HepG2 (cell line): ENCODE data around the gene FOXN3. TPM values are rescaled to one million over a fixed set of nuclear protein-coding genes. Genes with fewer than 3 reads are reported as not detected.

Experiments used
- ATAC-seq: fragments of 200-7000 bp; cut with Tn5 transposase; 3 replicates; pipeline ENCODE4 v1.9.1; 2020; ENCODE audit warnings: mild to moderate bottlenecking, moderate library complexity
- BruUV-seq: library from RNA; stranded (reverse); fragments of 400-500 nt; replicated peaks from 2 replicates; lab custom pipeline; 2021; lab: Mats Ljungman, UMichigan
- CTCF ChIA-PET: fragments of 300-600 bp; formaldehyde crosslinking; extraction: SDS; loops from one replicate; lab custom pipeline; 2021; ENCODE audit warnings: low total read pairs, inconsistent platforms, low intra/inter-chr PET ratio; lab: Yijun Ruan, JAX
- POLR2A ChIA-PET: fragments of 350-600 bp; sonication (Branson Sonifier 250); formaldehyde crosslinking; loops from one replicate; lab custom pipeline; 2020; ENCODE audit warnings: antibody characterized with exemption, inconsistent platforms; lab: Yijun Ruan, JAX
- DNase-seq: peaks from one replicate; pipeline ENCODE4 v3.0.0-alpha.2; 2015; ENCODE audit warnings: low spot score
- FAIRE-seq: peaks from 3 replicates; lab custom pipeline; 2011; peaks lifted over from hg19 to GRCh38; lab: Jason Lieb, UNC
- H2AFZ ChIP-seq: one replicate; pipeline ENCODE4 v1.6.1; 2011; ENCODE audit warnings: low read length, inconsistent platforms
- H3K27ac ChIP-seq: fragments of 300-600 bp; 3 replicates; pipeline ENCODE4 v1.8.0; 2011; ENCODE audit warnings: mixed run types, mild to moderate bottlenecking, mixed read lengths, low read length, inconsistent platforms; ENCODE audit not compliant: insufficient read depth; ENCODE audit errors: extremely low read length
- H3K27me3 ChIP-seq, 2 experiments: fragments of 200-600 bp in 1 of 2; 2 replicates in 1 of 2; 3 replicates in 1 of 2; pipeline versions ENCODE4 v1.6.0 to v1.8.0; 2011; ENCODE audit warnings: low read length in 2 of 2, mild to moderate bottlenecking in 2 of 2, moderate library complexity in 2 of 2, inconsistent platforms in 1 of 2; ENCODE audit not compliant: insufficient read depth in 2 of 2, control insufficient read depth in 1 of 2
- H3K36me3 ChIP-seq, 2 experiments: fragments of 200-600 bp in 1 of 2; replicated peaks in 1 of 2; 2 replicates in 1 of 2; 3 replicates in 1 of 2; pipeline versions ENCODE4 v1.5.1 to v1.8.0; 2011; ENCODE audit warnings: low read length in 2 of 2, inconsistent platforms in 1 of 2; ENCODE audit not compliant: insufficient read depth in 2 of 2, control insufficient read depth in 1 of 2
- H3K4me1 ChIP-seq: 2 replicates; pipeline ENCODE4 v1.5.1; 2012; ENCODE audit warnings: low read length, inconsistent platforms; ENCODE audit not compliant: insufficient read depth
- H3K4me2 ChIP-seq: 2 replicates; pipeline ENCODE4 v1.6.0; 2011; ENCODE audit warnings: low read depth, low read length, inconsistent platforms
- H3K4me3 ChIP-seq, 3 experiments: fragments of 200-600 bp in 1 of 3; sonication (generic), shearing (Covaris generic) in 1 of 3; replicated peaks in 1 of 3; 2 replicates each; pipeline ENCODE4 v1.5.1; 2011 to 2016; ENCODE audit warnings: low read length in 3 of 3, inconsistent platforms in 2 of 3, low read depth in 2 of 3, mild to moderate bottlenecking in 2 of 3, control low read depth in 1 of 3, mixed read lengths in 1 of 3; ENCODE audit not compliant: insufficient read depth in 1 of 3
- H3K79me2 ChIP-seq: one replicate; pipeline ENCODE4 v1.6.1; 2011; ENCODE audit warnings: low read length, inconsistent platforms; ENCODE audit not compliant: insufficient read depth
- H3K9ac ChIP-seq: 2 replicates; pipeline ENCODE4 v1.6.0; 2011; ENCODE audit warnings: mild to moderate bottlenecking, low read depth, low read length, inconsistent platforms; ENCODE audit not compliant: insufficient read depth
- H3K9me3 ChIP-seq: 2 replicates; pipeline ENCODE4 v1.5.1; 2012; ENCODE audit warnings: mild to moderate bottlenecking, low read length
- H4K20me1 ChIP-seq: 2 replicates; pipeline ENCODE4 v1.6.0; 2011; ENCODE audit warnings: inconsistent platforms, mild to moderate bottlenecking, low read length, moderate library complexity; ENCODE audit not compliant: insufficient read depth
- HMG20A ChIP-seq: IDR thresholded peaks from 2 replicates; pipeline ENCODE4 v1.6.1; 2016; ENCODE audit warnings: borderline replicate concordance
- PLRG1 ChIP-seq: fragments of 450-650 bp; conservative IDR thresholded peaks from 2 replicates; pipeline ENCODE4 v1.6.1; 2016
- SRF ChIP-seq: IDR thresholded peaks from 2 replicates; pipeline ENCODE4 v1.6.1; 2011; ENCODE audit warnings: mild to moderate bottlenecking, low read depth, low read length, moderate library complexity
- TMF1 ChIP-seq: sonication (generic); formaldehyde crosslinking; IDR thresholded peaks from 2 replicates; pipeline ENCODE4 v1.8.1; 2022; ENCODE audit warnings: low read depth, missing genetic modification reagents
- ZMAT3 ChIP-seq: sonication (generic); formaldehyde crosslinking; conservative IDR thresholded peaks from 2 replicates; pipeline ENCODE4 v1.7.0; 2021; ENCODE audit warnings: missing genetic modification reagents
- ZNF30 ChIP-seq: sonication (generic); formaldehyde crosslinking; IDR thresholded peaks from 2 replicates; pipeline ENCODE4 v1.5.0; 2020; ENCODE audit warnings: mild to moderate bottlenecking, missing genetic modification reagents
- WGBS: methylation state at CpG from one replicate; pipeline ENCODE4 v1.1.6; 2017; ENCODE audit warnings: low lambda C conversion rate; 5-methylcytosine and 5-hydroxymethylcytosine counted together
- in situ Hi-C: cut with HindIII; loops from 2 replicates; pipeline ENCODE4 v1.10.0; 2017; ENCODE audit warnings: low pct_unique_long_range_greater_than_20kb; ENCODE audit not compliant: extremely low pct_ligation_motif_present
- intact Hi-C: fragments of 100-400 bp; cut with micrococcal nuclease; formaldehyde crosslinking; loops from one replicate; pipeline ENCODE4 v1.10.0; 2022; ENCODE audit not compliant: unreplicated experiment
- polyA plus RNA-seq, 8 experiments: library from polyadenylated mRNA; depleted of rRNA in 3 of 8; stranded (reverse) in 7 of 8; unstranded in 1 of 8; fragments of >200 nt; fragmentation: Illumina TruSeq in 4 of 8; extraction: Trizol in 4 of 8; gene quantifications; 2 replicates each; pipeline versions ENCODE4 v1.2.1 to v1.2.3, GENCODE V29; 2011 to 2016; ENCODE audit warnings: low read depth in 4 of 8, missing spikeins in 1 of 8, mixed read lengths in 1 of 8; ENCODE audit not compliant: insufficient read depth in 1 of 8
- total RNA-seq, 5 experiments: library from RNA; depleted of rRNA; stranded (reverse); fragments of >200 nt; fragmentation: Illumina TruSeq; extraction: Trizol; gene quantifications; 2 replicates each; pipeline ENCODE4 v1.2.3, GENCODE V29; 2016; ENCODE audit warnings: low read depth in 1 of 5
- TF ChIP-seq, protein P1 (sequence below): conservative IDR thresholded peaks from 2 replicates; pipeline ENCODE4 v1.6.1; 2018; ENCODE audit warnings: missing genetic modification reagents
- TF ChIP-seq, protein P2 (sequence below): sonication (generic); formaldehyde crosslinking; IDR thresholded peaks from 2 replicates; pipeline ENCODE4 v1.4.0; 2020; ENCODE audit warnings: missing genetic modification reagents
- TF ChIP-seq, protein P3 (sequence below): sonication (generic); formaldehyde crosslinking; conservative IDR thresholded peaks from 2 replicates; pipeline ENCODE4 v1.8.0; 2022; ENCODE audit warnings: mild to moderate bottlenecking, moderate library complexity, missing genetic modification reagents
- TF ChIP-seq, protein P4 (sequence below): sonication (generic); formaldehyde crosslinking; IDR thresholded peaks from 2 replicates; pipeline ENCODE4 v1.4.0; 2020; ENCODE audit warnings: missing genetic modification reagents
- TF ChIP-seq, protein P5 (sequence below): sonication (generic); formaldehyde crosslinking; IDR thresholded peaks from 2 replicates; pipeline ENCODE4 v1.9.0; 2022; ENCODE audit warnings: missing genetic modification reagents, mild to moderate bottlenecking, borderline replicate concordance

FOXN3 gene
- total and polyA plus RNA-seq, 2 of the 13 experiments (the other 11 are each of a cell fraction or from before 2014, with no cell fraction given), result 32.4 to 70.2 TPM

DNA sequence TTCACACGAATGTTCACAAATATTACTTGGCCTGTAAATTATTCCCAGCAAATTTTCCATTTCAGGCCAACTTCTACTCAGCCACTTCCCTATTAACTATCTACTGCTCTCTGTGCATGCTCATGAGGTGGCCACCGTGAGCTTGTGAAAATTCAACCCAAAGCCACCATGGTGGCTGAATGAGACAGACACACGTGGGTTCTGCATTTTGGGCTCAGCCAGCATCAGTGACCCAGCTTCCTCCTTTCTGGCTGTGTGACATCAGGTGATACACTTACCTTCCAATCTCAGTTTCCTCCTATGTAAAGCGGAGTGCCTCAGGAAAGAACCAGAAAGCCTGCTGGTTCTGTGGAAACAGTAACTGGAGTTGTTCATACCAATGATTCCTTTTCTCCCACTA, 175.8 kb downstream of the FOXN3 start:
- H3K36me3 ChIP-seq, result peaks cover 10 to 27% of the 10 kb centered on the region in 2 experiments
- whole genome bisulfite sequencing, result 98% methylated on average over 4 of the region's 4 CpGs
- POLR2A ChIA-PET, result no interaction called here
- no peaks in the 10 kb centered on the region for H3K27me3 ChIP-seq
- TF ChIP-seq ZMAT3 (no peak), TMF1 (no peak)
- TF ChIP-seq, protein P1, sequence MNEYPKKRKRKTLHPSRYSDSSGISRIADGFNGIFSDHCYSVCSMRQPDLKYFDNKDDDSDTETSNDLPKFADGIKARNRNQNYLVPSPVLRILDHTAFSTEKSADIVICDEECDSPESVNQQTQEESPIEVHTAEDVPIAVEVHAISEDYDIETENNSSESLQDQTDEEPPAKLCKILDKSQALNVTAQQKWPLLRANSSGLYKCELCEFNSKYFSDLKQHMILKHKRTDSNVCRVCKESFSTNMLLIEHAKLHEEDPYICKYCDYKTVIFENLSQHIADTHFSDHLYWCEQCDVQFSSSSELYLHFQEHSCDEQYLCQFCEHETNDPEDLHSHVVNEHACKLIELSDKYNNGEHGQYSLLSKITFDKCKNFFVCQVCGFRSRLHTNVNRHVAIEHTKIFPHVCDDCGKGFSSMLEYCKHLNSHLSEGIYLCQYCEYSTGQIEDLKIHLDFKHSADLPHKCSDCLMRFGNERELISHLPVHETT (CRISPR knock-in tag), result no peak
- TF ChIP-seq, protein P2, sequence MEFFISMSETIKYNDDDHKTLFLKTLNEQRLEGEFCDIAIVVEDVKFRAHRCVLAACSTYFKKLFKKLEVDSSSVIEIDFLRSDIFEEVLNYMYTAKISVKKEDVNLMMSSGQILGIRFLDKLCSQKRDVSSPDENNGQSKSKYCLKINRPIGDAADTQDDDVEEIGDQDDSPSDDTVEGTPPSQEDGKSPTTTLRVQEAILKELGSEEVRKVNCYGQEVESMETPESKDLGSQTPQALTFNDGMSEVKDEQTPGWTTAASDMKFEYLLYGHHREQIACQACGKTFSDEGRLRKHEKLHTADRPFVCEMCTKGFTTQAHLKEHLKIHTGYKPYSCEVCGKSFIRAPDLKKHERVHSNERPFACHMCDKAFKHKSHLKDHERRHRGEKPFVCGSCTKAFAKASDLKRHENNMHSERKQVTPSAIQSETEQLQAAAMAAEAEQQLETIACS, result no peak
- TF ChIP-seq, all 625 proteins: peak for 0
- Histone ChIP-seq H4K20me1 (peaks cover 27% of the 10 kb centered on the region), H3K4me3 (no peak overlapping the region), H3K27ac (no peak overlapping the region), H3K4me1 (peaks cover 14% of the 10 kb centered on the region), H2AFZ (no peak overlapping the region), H3K79me2 (peaks cover 32% of the 10 kb centered on the region), H3K9me3 (no peaks in the 10 kb centered on the region), H3K9ac (no peak overlapping the region), H3K4me2 (no peak overlapping the region)
- intact Hi-C loops (no loop called here), in situ Hi-C loops (loop anchor here (25.0 kb wide), 1 partner anchor 671 kb away; no protein-coding TSS in a partner anchor)
- no peak for ATAC-seq
- no TSS peak for BruUV-seq
- FAIRE-seq, result no peak
- CTCF ChIA-PET, result no interaction called here
- no peak for DNase-seq

DNA sequence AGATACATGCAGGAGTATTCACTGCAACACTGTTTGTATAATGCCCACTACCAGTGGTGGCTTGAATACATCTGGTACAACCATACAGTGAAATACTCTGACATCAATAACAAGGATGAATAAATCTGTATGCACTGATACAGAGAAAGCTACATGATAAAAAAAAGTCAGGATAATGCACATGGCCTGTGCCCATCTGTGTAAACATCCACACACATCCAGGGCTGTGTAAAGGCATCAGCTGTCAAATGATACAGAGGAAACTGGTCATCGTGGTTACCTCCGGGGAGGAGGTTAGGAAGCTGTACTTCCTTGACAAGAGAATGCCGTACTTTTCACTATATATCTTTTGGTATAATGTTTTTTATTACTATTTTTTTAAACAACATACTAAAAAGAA, 176.6 kb downstream of the FOXN3 start:
- in situ Hi-C loops, result loop anchor here (25.0 kb wide), 1 partner anchor 672 kb away; no protein-coding TSS in a partner anchor
- no peak overlapping the region for H3K27ac ChIP-seq
- peaks cover 10 to 20% of the 10 kb centered on the region in 2 experiments for H3K36me3 ChIP-seq
- intact Hi-C loops, result no loop called here
- no peak overlapping the region for H3K4me3 ChIP-seq
- H3K4me2 ChIP-seq, result no peak overlapping the region
- H3K79me2 ChIP-seq, result peaks cover 32% of the 10 kb centered on the region
- H3K27me3 ChIP-seq, result no peaks in the 10 kb centered on the region
- peaks cover 27% of the 10 kb centered on the region for H4K20me1 ChIP-seq
- no peaks in the 10 kb centered on the region for H3K9me3 ChIP-seq
- H3K4me1 ChIP-seq, result peaks cover 19% of the 10 kb centered on the region
- CTCF ChIA-PET, result no interaction called here
- no peak overlapping the region for H2AFZ ChIP-seq
- no TSS peak for BruUV-seq
- no peak overlapping the region for H3K9ac ChIP-seq
- FAIRE-seq (no peak), DNase-seq (no peak), ATAC-seq (no peak)
- POLR2A ChIA-PET, result no interaction called here
- WGBS, result 95% methylated on average over 3 of the region's 3 CpGs
- TF ChIP-seq SRF (no peak), ZNF30 (CRISPR knock-in tag) (no peak), HMG20A (no peak), PLRG1 (no peak)
- TF ChIP-seq, protein P3, sequence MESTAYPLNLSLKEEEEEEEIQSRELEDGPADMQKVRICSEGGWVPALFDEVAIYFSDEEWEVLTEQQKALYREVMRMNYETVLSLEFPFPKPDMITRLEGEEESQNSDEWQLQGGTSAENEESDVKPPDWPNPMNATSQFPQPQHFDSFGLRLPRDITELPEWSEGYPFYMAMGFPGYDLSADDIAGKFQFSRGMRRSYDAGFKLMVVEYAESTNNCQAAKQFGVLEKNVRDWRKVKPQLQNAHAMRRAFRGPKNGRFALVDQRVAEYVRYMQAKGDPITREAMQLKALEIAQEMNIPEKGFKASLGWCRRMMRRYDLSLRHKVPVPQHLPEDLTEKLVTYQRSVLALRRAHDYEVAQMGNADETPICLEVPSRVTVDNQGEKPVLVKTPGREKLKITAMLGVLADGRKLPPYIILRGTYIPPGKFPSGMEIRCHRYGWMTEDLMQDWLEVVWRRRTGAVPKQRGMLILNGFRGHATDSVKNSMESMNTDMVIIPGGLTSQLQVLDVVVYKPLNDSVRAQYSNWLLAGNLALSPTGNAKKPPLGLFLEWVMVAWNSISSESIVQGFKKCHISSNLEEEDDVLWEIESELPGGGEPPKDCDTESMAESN (CRISPR knock-in tag), result no peak
- TF ChIP-seq, protein P4, sequence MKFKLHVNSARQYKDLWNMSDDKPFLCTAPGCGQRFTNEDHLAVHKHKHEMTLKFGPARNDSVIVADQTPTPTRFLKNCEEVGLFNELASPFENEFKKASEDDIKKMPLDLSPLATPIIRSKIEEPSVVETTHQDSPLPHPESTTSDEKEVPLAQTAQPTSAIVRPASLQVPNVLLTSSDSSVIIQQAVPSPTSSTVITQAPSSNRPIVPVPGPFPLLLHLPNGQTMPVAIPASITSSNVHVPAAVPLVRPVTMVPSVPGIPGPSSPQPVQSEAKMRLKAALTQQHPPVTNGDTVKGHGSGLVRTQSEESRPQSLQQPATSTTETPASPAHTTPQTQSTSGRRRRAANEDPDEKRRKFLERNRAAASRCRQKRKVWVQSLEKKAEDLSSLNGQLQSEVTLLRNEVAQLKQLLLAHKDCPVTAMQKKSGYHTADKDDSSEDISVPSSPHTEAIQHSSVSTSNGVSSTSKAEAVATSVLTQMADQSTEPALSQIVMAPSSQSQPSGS, result no peak
- TF ChIP-seq, protein P5, sequence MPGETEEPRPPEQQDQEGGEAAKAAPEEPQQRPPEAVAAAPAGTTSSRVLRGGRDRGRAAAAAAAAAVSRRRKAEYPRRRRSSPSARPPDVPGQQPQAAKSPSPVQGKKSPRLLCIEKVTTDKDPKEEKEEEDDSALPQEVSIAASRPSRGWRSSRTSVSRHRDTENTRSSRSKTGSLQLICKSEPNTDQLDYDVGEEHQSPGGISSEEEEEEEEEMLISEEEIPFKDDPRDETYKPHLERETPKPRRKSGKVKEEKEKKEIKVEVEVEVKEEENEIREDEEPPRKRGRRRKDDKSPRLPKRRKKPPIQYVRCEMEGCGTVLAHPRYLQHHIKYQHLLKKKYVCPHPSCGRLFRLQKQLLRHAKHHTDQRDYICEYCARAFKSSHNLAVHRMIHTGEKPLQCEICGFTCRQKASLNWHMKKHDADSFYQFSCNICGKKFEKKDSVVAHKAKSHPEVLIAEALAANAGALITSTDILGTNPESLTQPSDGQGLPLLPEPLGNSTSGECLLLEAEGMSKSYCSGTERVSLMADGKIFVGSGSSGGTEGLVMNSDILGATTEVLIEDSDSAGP (CRISPR knock-in tag), result no peak
